ENCODE results near the gene UPB1. TPM values are rescaled to one million over a fixed set of nuclear protein-coding genes. Genes with fewer than 3 reads are reported as not detected.

UPB1 gene
- total RNA-seq, 3 donors from 2014 or later (not counting 1 experiment from before 2014, with no cell fraction given): 0.33 to 1.6 (median 0.50) TPM

- Mint-ChIP-seq H3K27ac (peak overlapping the region; percentile 99), H3K4me3 (peak overlapping the region; percentile 98), H3K27me3 (ENCODE audit: low read depth in 2 of 2) (no peaks in the 10 kb centered on the region), H3K36me3 (no peaks in the 10 kb centered on the region), H3K9me3 (no peaks in the 10 kb centered on the region), H3K4me1 (peaks cover 64 to 78% of the 10 kb centered on the region in 2 donors)
- ATAC-seq (no peak), DNase-seq (no peak)
- WGBS (ENCODE audit: insufficient coverage): 58% methylated on average over 7 of the region's 12 CpGs
- no peaks in the 10 kb centered on the region for H3K27me3 ChIP-seq (ENCODE audit: control insufficient read depth, insufficient read depth, low read length)
- no peaks in the 10 kb centered on the region for H3K9me3 ChIP-seq (ENCODE audit: control insufficient read depth, insufficient read depth, low read length)
- H3K4me3 ChIP-seq (ENCODE audit: low read length): peak overlapping the region; percentile 88
- H3K27ac ChIP-seq (ENCODE audit: low read length): peak overlapping the region; percentile 81
- H3K4me1 ChIP-seq (ENCODE audit: control insufficient read depth, insufficient read depth, low read length): peaks cover 38% of the 10 kb centered on the region
- intact Hi-C loops (cut with micrococcal nuclease): no loop called here
- peaks cover 11% of the 10 kb centered on the region for H3K36me3 ChIP-seq (ENCODE audit: control insufficient read depth, insufficient read depth, low read length)
- TF ChIP-seq, protein P1, sequence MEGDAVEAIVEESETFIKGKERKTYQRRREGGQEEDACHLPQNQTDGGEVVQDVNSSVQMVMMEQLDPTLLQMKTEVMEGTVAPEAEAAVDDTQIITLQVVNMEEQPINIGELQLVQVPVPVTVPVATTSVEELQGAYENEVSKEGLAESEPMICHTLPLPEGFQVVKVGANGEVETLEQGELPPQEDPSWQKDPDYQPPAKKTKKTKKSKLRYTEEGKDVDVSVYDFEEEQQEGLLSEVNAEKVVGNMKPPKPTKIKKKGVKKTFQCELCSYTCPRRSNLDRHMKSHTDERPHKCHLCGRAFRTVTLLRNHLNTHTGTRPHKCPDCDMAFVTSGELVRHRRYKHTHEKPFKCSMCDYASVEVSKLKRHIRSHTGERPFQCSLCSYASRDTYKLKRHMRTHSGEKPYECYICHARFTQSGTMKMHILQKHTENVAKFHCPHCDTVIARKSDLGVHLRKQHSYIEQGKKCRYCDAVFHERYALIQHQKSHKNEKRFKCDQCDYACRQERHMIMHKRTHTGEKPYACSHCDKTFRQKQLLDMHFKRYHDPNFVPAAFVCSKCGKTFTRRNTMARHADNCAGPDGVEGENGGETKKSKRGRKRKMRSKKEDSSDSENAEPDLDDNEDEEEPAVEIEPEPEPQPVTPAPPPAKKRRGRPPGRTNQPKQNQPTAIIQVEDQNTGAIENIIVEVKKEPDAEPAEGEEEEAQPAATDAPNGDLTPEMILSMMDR (IDR thresholded peaks at IDR 0.05): no peak
Observed at GRCh38 chr22:24553597-24554312, 58.6 kb downstream of the UPB1 start.

DNA sequence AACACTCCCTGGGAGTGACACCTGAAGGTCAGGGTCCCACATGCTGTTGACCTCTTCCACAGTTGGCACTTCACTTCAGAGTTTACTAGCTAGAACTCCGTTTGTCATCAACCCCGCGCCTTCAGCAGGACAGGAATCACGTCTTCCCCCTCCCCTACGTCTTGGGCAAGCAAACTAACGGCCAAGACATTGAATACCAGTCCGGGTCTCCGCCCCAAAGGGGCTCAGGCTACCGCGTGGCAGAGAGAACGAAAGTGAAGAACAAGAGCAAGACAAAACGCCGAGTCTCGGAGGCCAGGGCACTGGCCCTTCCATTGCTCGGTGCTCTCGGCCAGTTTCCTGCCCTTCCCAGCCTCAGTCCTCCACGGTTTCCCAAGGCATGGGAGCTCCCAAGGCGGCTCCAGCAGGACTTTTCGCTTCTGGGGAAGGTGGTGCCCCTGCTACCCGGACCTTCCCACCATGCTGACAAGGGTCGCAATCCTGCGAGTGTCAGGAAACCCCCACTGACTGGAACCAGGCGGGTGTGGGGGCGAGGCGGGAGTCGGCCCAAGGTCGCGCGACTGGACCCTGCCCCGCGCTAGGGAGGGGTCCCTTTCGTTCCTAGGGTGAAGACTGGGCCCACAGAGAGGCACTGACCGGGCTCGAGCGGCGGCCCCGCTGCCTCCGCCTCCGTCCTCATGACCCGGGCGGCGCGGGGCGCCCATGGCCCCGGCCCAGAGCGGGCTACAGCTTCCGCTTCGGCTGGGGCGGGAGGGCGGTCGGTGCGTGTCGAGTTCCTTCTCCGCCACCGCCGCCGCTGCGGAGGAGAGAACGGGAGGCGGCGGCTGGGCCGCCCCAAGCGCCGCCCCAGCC lies 59.4 kb downstream of the UPB1 start, which contains the start of gene GUCD1:
Gene GUCD1 (minus strand): TSS at position 826 of the 852 bp plus-strand sequence. CDS start 147 bp downstream, at position 679.
- H3K4me1 ChIP-seq (ENCODE audit: control insufficient read depth, insufficient read depth, low read length): peaks cover 38% of the 10 kb centered on the region
- Mint-ChIP-seq H3K4me3 (peak within 1 kb of the TSS; percentile 98), H3K27me3 (ENCODE audit: low read depth in 2 of 2) (no peaks in the 10 kb centered on the region), H3K9me3 (no peaks in the 10 kb centered on the region), H3K4me1 (peaks cover 64 to 76% of the 10 kb centered on the region in 2 donors), H3K27ac (peak within 1 kb of the TSS; percentile 99), H3K36me3 (no peaks in the 10 kb centered on the region)
- TF ChIP-seq, protein P1 (IDR thresholded peaks at IDR 0.05): no peak
- under 1% methylated on average over 64 of the region's 64 CpGs for WGBS (ENCODE audit: insufficient coverage)
- intact Hi-C loops (cut with micrococcal nuclease): no loop called here
- H3K4me3 ChIP-seq (ENCODE audit: low read length): peak within 1 kb of the TSS; percentile 88
- peak in 1 of 2 donors; percentile 52 for DNase-seq
- H3K9me3 ChIP-seq (ENCODE audit: control insufficient read depth, insufficient read depth, low read length): no peaks in the 10 kb centered on the region
- no peak for ATAC-seq
- peaks cover 18% of the 10 kb centered on the region for H3K36me3 ChIP-seq (ENCODE audit: control insufficient read depth, insufficient read depth, low read length)
- peak within 1 kb of the TSS; percentile 87 for H3K27ac ChIP-seq (ENCODE audit: low read length)
- H3K27me3 ChIP-seq (ENCODE audit: control insufficient read depth, insufficient read depth, low read length): no peaks in the 10 kb centered on the region

DNA sequence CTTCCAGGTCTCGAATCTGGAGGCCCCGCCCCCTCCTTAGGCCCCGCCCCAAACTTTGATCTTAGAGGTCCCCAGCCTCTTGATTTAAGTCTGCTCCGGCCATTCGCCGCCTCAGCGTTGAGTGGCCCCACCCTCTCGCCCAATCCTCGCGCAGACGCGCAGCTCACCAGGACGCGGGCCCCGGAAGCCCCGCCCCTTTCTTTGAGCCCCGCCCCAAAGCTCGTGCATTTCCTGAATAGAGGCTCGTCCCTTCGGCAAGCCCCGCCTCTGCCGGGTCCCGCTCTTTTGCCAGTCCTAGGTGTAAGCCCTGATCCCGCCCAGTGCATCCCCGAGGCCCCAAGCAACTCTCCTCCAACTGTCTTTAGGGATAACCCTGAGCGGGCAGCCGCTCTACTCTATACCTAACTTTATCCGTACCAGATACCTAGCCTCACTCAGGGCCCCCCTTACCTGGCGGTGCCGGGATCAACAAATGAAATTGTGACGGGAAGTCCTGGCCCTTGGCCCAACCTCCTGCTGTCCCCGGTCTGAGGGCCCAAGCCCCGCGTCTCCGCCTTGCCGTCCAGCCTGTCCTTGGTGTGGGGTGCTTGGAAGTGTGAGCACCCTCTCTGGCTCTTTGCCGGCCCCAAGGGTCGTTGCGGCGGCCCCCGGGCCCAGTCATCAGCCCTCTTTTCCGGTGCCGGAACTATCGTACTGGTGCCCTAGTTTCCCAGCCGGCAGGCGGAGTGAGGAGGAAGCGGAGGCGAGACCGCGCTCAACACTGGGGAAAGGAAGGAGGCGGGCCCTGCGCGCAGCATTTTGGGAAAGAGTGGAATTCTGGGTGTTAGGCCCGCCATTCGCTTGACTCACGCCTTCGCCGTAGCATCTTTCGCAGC lies 60.3 kb downstream of the UPB1 start, which contains the start of gene SNRPD3:
Gene SNRPD3 (plus strand): TSS at position 835 of the 875 bp plus-strand sequence. CDS start 1,676 bp downstream, outside the sequence.
- no peaks in the 10 kb centered on the region for H3K9me3 ChIP-seq (ENCODE audit: control insufficient read depth, insufficient read depth, low read length)
- Mint-ChIP-seq H3K4me1 (peaks cover 64 to 71% of the 10 kb centered on the region in 2 donors), H3K4me3 (peak within 1 kb of the TSS; percentile 98), H3K36me3 (no peaks in the 10 kb centered on the region), H3K9me3 (no peaks in the 10 kb centered on the region), H3K27me3 (ENCODE audit: low read depth in 2 of 2) (no peaks in the 10 kb centered on the region), H3K27ac (peak within 1 kb of the TSS; percentile 99)
- H3K36me3 ChIP-seq (ENCODE audit: control insufficient read depth, insufficient read depth, low read length): peaks cover 20% of the 10 kb centered on the region
- H3K27ac ChIP-seq (ENCODE audit: low read length): peak within 1 kb of the TSS; percentile 87
- ATAC-seq (peak; percentile 87 to 96 (median 89)), DNase-seq (peak; percentile 95 to 99)
- TF ChIP-seq, protein P1 (IDR thresholded peaks at IDR 0.05): no peak
- H3K4me1 ChIP-seq (ENCODE audit: control insufficient read depth, insufficient read depth, low read length): peaks cover 37% of the 10 kb centered on the region
- H3K27me3 ChIP-seq (ENCODE audit: control insufficient read depth, insufficient read depth, low read length): no peaks in the 10 kb centered on the region
- under 1% methylated on average over 59 of the region's 59 CpGs for WGBS (ENCODE audit: insufficient coverage)
- intact Hi-C loops (cut with micrococcal nuclease): no loop called here
- H3K4me3 ChIP-seq (ENCODE audit: low read length): peak within 1 kb of the TSS; percentile 88
